ENCODE results near the gene TTC21B.
A peak's percentile ranks its signal among the peaks of the same experiment; 100 is the strongest.

TTC21B gene

GRCh38 chr2:165840333-165840958 lies 113.1 kb downstream of the TTC21B start:
- no peak for TF ChIP-seq CTCF (IDR thresholded peaks at IDR 0.05; ENCODE audit: low read depth, low read length, missing control alignments)
- in situ Hi-C loops (cut with HindIII; ENCODE audit: low pct_ligation_motif_present, low sequenced_read_pairs): no loop called here
- Histone ChIP-seq H3K27me3 (replicated peaks) (no peaks in the 10 kb centered on the region), H3K27ac (no peak overlapping the region), H3K36me3 (replicated peaks) (no peaks in the 10 kb centered on the region), H3K4me3 (ENCODE audit: low read depth, low read length) (no peak overlapping the region)
- no peak for DNase-seq

GRCh38 chr2:165839610-165840009 lies 114.0 kb downstream of the TTC21B start:
- H3K27me3 ChIP-seq (replicated peaks): no peaks in the 10 kb centered on the region
- no peak overlapping the region for H3K4me3 ChIP-seq (ENCODE audit: low read depth, low read length)
- H3K27ac ChIP-seq: no peak overlapping the region
- in situ Hi-C loops (cut with HindIII; ENCODE audit: low pct_ligation_motif_present, low sequenced_read_pairs): no loop called here
- H3K36me3 ChIP-seq (replicated peaks): no peaks in the 10 kb centered on the region
- TF ChIP-seq CTCF (IDR thresholded peaks at IDR 0.05; ENCODE audit: low read depth, low read length, missing control alignments): peak; percentile 37
- peak; percentile 74 for DNase-seq

GRCh38 chr2:165837122-165837521 lies 116.5 kb downstream of the TTC21B start:
- H3K36me3 ChIP-seq (replicated peaks): no peaks in the 10 kb centered on the region
- in situ Hi-C loops (cut with HindIII; ENCODE audit: low pct_ligation_motif_present, low sequenced_read_pairs): no loop called here
- peak; percentile 75 for DNase-seq
- H3K27me3 ChIP-seq (replicated peaks): no peaks in the 10 kb centered on the region
- H3K4me3 ChIP-seq (ENCODE audit: low read depth, low read length): no peak overlapping the region
- no peak for TF ChIP-seq CTCF (IDR thresholded peaks at IDR 0.05; ENCODE audit: low read depth, low read length, missing control alignments)
- H3K27ac ChIP-seq: no peak overlapping the region

GRCh38 chr2:165835363-165835762 lies 118.2 kb downstream of the TTC21B start:
- no peak overlapping the region for H3K27ac ChIP-seq
- no peaks in the 10 kb centered on the region for H3K27me3 ChIP-seq (replicated peaks)
- no peak overlapping the region for H3K4me3 ChIP-seq (ENCODE audit: low read depth, low read length)
- no peaks in the 10 kb centered on the region for H3K36me3 ChIP-seq (replicated peaks)
- DNase-seq: no peak
- in situ Hi-C loops (cut with HindIII; ENCODE audit: low pct_ligation_motif_present, low sequenced_read_pairs): no loop called here
- no peak for TF ChIP-seq CTCF (IDR thresholded peaks at IDR 0.05; ENCODE audit: low read depth, low read length, missing control alignments)

GRCh38 chr2:165833156-165833555 lies 120.4 kb downstream of the TTC21B start:
- in situ Hi-C loops (cut with HindIII; ENCODE audit: low pct_ligation_motif_present, low sequenced_read_pairs): no loop called here
- Histone ChIP-seq H3K4me3 (ENCODE audit: low read depth, low read length) (no peak overlapping the region), H3K36me3 (replicated peaks) (no peaks in the 10 kb centered on the region), H3K27me3 (replicated peaks) (no peaks in the 10 kb centered on the region), H3K27ac (no peak overlapping the region)
- peak; percentile 62 for DNase-seq
- TF ChIP-seq CTCF (IDR thresholded peaks at IDR 0.05; ENCODE audit: low read depth, low read length, missing control alignments): no peak

GRCh38 chr2:165827921-165828276 lies 125.7 kb downstream of the TTC21B start:
- H3K36me3 ChIP-seq (replicated peaks): no peaks in the 10 kb centered on the region
- DNase-seq: no peak
- TF ChIP-seq CTCF (IDR thresholded peaks at IDR 0.05; ENCODE audit: low read depth, low read length, missing control alignments): no peak
- in situ Hi-C loops (cut with HindIII; ENCODE audit: low pct_ligation_motif_present, low sequenced_read_pairs): no loop called here
- H3K27ac ChIP-seq: no peak overlapping the region
- no peak overlapping the region for H3K4me3 ChIP-seq (ENCODE audit: low read depth, low read length)
- no peaks in the 10 kb centered on the region for H3K27me3 ChIP-seq (replicated peaks)
